ENCODE data around the gene ITPR2. TPM values are rescaled to one million over a fixed set of nuclear protein-coding genes. Genes with fewer than 3 reads are reported as not detected.
A peak's percentile ranks its signal among the peaks of the same experiment; 100 is the strongest.
"Not testable (repeated sequence)": the region's sequence is repeated elsewhere in the genome, so short reads cannot be mapped to it uniquely, and the experiment has no call there.

ITPR2 gene
- total RNA-seq, 1 donor from 2014 or later: 62.4 TPM

GRCh38 chr12:26636710-26637328 lies 196.2 kb downstream of the ITPR2 start:
- DNase-seq (ENCODE audit: low spot score): no peak

GRCh38 chr12:26633591-26634210 lies 199.3 kb downstream of the ITPR2 start:
- peak; percentile 59 for ATAC-seq

More at GRCh38 chr12:26636710-26637328, 196.2 kb downstream of the ITPR2 start:
- peak; percentile 61 for ATAC-seq

GRCh38 chr12:26632756-26633155 lies 200.2 kb downstream of the ITPR2 start:
- no peak for DNase-seq (ENCODE audit: low spot score)
- no peak for ATAC-seq

More at GRCh38 chr12:26633591-26634210, 199.3 kb downstream of the ITPR2 start:
- DNase-seq (ENCODE audit: low spot score): no peak

GRCh38 chr12:26631846-26632245 lies 201.1 kb downstream of the ITPR2 start:
- no peak for ATAC-seq
- DNase-seq (ENCODE audit: low spot score): no peak

- peak; percentile 84 for ATAC-seq
- peak; percentile 62 for DNase-seq (ENCODE audit: low spot score)
Measured at GRCh38 chr12:26630546-26631027, 202.4 kb downstream of the ITPR2 start.

- DNase-seq (ENCODE audit: low spot score): no peak
- ATAC-seq: peak; percentile 28
Measured at GRCh38 chr12:26629864-26630263, 203.1 kb downstream of the ITPR2 start.

GRCh38 chr12:26628234-26628633 lies 204.8 kb downstream of the ITPR2 start:
- no peak for ATAC-seq
- no peak for DNase-seq (ENCODE audit: low spot score)

GRCh38 chr12:26627335-26627734 lies 205.7 kb downstream of the ITPR2 start:
- no peak for ATAC-seq
- DNase-seq (ENCODE audit: low spot score): no peak

- no peak for ATAC-seq
- no peak for DNase-seq (ENCODE audit: low spot score)
Measured at GRCh38 chr12:26623136-26623535, 209.9 kb downstream of the ITPR2 start.

GRCh38 chr12:26622601-26623000 lies 210.4 kb downstream of the ITPR2 start:
- ATAC-seq (no peak), DNase-seq (ENCODE audit: low spot score) (no peak)

GRCh38 chr12:26621932-26622331 lies 211.1 kb downstream of the ITPR2 start:
- DNase-seq (ENCODE audit: low spot score) (no peak), ATAC-seq (no peak)

- ATAC-seq: no peak
- DNase-seq (ENCODE audit: low spot score): no peak
Measured at GRCh38 chr12:26620907-26621306, 212.1 kb downstream of the ITPR2 start.

- DNase-seq (ENCODE audit: low spot score) (no peak), ATAC-seq (no peak)
Measured at GRCh38 chr12:26617513-26617912, 215.5 kb downstream of the ITPR2 start.

GRCh38 chr12:26614011-26614616 lies 218.9 kb downstream of the ITPR2 start:
- no peak for DNase-seq (ENCODE audit: low spot score)
- peak; percentile 45 for ATAC-seq

- no peak for ATAC-seq
Measured at GRCh38 chr12:26612203-26612602, 220.8 kb downstream of the ITPR2 start.

GRCh38 chr12:26611598-26611997 lies 221.4 kb downstream of the ITPR2 start:
- ATAC-seq (no peak), DNase-seq (ENCODE audit: low spot score) (no peak)

More at GRCh38 chr12:26612203-26612602, 220.8 kb downstream of the ITPR2 start:
- DNase-seq (ENCODE audit: low spot score): no peak

GRCh38 chr12:26610774-26611173 lies 222.2 kb downstream of the ITPR2 start:
- ATAC-seq: no peak

GRCh38 chr12:26609986-26610385 lies 223.0 kb downstream of the ITPR2 start:
- ATAC-seq: no peak

More at GRCh38 chr12:26610774-26611173, 222.2 kb downstream of the ITPR2 start:
- no peak for DNase-seq (ENCODE audit: low spot score)

GRCh38 chr12:26608706-26609105 lies 224.3 kb downstream of the ITPR2 start:
- ATAC-seq: no peak
- DNase-seq (ENCODE audit: low spot score): no peak

More at GRCh38 chr12:26609986-26610385, 223.0 kb downstream of the ITPR2 start:
- no peak for DNase-seq (ENCODE audit: low spot score)

- DNase-seq (ENCODE audit: low spot score) (no peak), ATAC-seq (no peak)
Measured at GRCh38 chr12:26608273-26608672, 224.7 kb downstream of the ITPR2 start.

GRCh38 chr12:26606911-26607310 lies 226.1 kb downstream of the ITPR2 start:
- ATAC-seq (no peak), DNase-seq (ENCODE audit: low spot score) (no peak)

GRCh38 chr12:26604813-26605212 lies 228.2 kb downstream of the ITPR2 start:
- DNase-seq (ENCODE audit: low spot score); ATAC-seq: not testable (repeated sequence)
